Pons (tissue), 1 donor: Measurements from ENCODE around the gene INSRR.

Experiments used
- DNase-seq: peaks from one replicate; pipeline ENCODE4 v3.0.0-alpha.2; 2016; ENCODE audit warnings: low spot score

Gene INSRR

DNA sequence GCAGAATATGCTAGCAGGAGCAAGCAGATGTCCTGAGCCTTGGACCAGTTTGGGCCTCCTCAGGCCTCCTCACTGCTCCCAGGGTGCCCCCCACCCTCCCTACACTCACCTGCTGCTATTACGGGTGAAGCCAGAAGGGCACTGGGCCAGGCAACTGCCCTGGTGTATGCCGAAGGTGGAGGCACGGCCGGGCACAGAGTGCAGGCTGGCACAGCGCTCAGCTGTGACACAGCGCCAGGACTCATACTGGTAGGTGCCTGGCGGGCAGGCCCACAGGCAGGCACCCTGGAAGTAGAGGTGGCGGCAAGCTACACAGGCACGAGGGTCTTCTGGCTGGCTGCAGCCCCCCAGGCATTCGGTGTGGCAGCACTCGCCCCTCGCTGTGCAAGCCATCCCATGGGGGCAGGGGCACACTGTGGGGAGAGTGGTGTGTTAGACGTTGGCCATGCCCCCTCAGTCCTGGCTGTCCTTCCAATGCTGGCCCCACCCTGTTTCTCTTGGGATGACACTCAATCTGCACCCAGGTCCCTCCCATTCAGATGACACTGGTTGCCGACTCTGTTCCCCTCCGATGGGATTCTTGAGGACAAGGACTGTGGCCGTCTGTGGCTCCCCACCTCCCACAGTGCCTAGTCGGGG, 7.0 kb downstream of the INSRR start:
- DNase-seq: no peak

DNA sequence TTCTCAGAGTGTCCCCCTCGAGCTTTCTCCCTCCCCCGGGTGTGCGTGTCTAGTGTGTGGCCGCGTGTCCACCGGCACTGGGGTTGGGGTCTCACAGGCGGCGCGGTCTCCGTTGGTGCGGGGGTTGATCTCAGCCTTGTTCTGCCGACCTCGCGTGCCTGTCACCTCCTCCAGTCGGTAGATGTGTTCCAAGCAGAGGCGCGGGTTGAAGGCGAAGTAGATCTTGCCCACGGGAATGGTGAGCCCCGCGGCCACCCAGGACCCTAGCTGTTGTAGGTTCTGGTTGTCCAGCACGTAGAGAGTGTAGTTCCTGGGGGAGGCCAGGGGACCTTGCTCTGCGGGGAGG, 9.8 kb downstream of the INSRR start:
- no peak for DNase-seq

DNA sequence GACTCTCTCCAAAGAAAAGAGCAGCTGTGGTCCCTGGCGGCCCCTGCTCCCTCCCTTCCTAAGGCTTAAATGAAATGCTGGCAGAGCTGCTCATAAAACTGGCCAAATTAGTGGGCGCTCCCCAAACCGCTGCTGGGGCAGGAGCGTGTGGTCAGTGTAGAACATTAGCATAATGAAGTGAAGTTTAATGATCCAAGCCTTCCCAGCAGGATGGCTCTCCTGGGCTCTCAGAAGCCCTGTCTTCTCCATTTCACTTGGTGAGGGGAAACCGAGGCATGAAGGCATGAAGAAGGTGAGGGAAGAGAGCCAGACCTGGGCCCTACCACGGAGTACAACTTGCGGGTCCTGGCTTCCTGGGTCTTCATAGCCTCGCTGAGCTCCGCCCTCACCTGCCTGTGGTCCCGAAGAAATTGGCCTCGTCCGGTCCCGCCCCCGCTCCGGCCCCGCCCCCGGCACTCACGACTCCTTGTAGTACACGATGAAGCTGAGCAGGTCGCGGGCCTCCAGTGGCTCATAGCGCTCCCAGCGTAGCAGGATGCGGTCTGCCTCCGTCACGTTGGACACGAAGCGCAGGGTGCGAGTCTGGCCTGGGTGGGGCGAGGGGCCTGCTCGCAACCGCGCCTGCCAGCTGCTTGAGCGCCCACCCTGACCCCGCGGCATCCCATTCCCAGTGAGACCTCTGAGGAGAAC, 10.3 kb downstream of the INSRR start:
- DNase-seq: no peak

DNA sequence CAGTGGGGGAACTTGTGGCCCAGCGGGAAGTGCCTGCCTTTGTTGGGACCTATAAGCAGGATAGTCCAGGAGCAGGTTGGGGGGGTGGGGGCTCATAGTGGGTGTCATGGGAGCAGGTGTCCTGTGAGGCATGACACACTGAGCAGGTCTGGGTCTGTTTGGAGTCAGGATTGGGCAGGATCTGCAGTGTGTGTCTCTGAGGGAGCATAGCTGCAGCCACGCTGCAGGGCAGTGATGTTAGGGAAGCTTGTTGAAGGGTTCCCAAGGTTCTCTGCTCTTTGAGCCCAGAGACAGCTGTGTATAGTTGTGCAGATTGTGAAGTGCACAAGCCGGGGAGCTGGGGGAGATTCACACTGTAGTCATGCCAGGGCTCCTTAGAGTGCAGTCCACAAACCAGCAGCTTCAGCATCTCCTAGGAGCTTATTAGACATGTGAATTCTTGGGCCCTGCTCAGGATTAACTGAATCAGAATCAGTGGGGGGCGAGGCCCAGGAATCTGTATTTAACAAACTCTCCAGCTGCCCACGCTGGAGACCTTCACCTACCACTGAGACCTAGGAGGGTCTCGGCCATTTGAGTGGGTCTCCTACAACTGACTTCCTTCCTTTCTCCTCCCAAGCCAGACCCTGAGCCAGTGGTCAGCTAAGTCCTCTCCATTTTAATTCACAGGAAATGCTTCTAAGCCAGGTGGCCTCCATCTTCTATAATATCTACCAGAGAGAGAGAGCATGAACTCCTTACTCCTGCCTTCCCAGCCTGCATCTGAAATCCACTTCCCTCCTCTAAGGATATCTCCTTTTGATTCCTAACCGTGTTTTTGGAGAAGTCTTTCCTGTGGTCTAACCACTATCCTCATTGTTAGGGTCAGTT, 11.1 kb downstream of the INSRR start:
- no peak for DNase-seq

DNA sequence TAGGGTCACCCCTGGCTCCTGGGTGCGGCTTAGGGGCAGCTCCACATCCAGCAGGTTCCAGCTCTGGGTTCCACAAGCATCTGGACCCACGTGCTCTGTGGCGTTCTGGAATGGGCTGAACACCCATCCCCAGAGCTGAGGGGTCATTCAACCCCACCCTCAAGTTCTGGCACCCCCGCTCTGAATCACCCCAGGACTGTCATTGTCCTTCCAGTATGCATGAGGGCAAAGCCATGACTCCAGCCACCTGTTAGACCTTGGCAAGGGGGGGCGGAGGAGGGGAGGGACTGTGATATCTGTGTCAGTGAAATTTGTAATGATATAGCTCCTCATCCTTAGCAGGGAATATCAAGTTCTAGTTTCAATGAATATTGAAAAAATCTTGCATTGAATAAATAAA, 12.3 kb downstream of the INSRR start:
- DNase-seq: no peak

DNA sequence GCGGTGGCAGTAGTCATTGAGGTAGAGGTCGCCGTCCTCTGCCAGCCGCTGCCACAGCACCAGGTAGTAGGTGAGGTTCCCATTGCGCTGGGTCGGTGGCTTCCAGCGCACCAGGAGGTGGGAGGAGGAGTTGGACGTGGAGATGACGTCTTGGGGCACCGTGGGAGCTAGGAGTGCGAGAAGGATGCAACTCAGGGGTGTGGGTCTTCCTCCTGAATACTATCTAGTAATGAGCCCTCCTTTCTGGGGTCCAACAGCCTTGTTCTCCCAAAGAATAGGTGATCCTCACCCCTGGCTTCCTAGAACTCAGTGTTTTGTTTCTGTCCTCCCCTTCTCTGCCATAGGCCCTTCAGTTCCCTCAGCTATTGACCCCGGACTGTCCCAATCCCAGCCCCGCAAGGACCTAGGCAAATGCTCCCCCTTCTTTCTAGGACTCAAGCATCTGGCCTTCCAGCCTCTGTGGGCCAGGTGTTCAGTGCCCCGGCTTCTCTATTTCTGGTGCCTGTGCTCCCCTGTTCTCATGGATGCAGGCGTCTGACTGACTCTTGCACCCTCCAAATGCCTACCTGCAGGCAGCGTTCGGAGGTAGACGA, 12.9 kb downstream of the INSRR start:
- DNase-seq: no peak

DNA sequence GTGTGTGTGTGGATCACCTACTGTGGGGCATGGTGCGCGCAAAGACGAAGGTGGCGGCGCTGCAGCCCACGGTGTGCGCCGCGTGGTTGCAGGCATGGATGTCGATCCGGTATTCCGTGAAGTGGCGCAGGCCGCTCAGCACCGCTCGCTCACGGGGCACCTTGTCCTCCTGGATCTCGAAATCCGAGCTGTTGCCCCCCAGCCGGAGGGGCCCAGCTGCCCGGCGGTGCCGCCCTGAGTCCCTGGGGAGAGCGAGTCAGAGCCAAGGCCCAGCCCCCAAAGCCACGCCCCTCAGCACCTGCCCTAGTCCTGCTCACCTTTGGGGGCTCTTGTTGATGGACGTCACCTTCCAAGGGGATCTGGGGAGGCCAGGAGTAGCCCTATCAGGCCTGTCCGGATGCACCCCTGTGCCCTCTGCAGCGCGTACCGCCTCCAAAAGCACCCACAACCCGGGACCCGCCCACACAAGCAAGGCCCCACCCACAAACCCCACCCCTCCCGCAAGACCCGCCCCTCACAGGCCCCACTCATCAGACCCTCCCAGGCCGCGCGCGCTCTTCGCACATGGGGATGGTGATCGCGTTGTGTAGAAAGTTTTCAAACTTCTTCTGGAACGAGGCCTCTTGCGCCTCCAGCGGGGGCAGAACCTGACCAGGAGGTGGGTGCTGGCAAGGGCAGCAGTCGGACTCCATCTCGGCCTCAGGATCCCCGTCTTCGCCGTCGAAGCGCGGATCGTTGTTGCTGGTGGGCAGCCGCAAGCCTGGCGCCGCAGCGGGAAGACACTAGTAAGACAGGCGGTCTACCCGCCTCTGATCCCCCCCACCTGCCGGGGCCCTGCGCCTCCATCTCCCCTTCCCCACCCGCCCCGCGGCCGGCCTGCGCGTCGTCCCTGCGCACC, 13.6 kb downstream of the INSRR start:
- no peak for DNase-seq

DNA sequence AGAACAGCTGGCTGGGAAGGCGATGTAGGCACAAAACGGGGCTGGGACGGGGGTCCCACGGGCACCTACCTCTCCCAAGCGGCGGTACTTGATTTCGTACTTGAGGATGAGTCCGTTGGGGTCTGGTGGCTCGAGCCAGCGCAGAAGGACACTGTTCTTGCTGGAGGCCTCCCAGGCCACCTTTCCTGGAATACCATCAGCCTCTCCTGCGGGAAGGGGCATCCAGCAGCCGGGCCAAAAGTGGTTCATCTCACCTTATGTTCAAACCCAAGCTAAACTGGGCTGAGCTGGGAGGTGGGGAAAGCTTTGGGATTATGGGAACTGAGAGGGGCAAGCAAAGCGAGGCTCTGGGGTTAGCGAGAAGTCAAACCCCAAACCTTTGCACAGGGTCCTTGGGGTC, 14.3 kb downstream of the INSRR start:
- DNase-seq: no peak

DNA sequence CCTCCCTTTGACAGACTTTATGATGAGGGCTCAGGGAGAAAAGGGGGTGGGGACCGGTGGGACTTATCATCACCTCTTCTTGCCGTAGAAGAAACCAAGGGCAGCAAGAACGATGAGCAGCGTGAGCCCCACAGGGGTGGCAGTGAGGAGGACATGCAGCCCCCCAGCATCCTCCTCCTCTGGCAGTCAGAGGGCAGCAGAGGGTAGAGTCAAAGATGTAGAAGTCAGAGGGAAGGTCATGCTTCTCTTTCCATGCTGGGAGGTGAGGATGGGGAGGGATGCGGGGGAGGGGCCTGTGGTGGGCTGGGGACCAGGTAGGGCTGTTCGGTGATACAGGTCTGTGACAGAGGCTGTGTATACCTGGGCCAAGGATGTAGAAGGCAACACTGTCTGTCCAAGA, 14.8 kb downstream of the INSRR start:
- DNase-seq: no peak

DNA sequence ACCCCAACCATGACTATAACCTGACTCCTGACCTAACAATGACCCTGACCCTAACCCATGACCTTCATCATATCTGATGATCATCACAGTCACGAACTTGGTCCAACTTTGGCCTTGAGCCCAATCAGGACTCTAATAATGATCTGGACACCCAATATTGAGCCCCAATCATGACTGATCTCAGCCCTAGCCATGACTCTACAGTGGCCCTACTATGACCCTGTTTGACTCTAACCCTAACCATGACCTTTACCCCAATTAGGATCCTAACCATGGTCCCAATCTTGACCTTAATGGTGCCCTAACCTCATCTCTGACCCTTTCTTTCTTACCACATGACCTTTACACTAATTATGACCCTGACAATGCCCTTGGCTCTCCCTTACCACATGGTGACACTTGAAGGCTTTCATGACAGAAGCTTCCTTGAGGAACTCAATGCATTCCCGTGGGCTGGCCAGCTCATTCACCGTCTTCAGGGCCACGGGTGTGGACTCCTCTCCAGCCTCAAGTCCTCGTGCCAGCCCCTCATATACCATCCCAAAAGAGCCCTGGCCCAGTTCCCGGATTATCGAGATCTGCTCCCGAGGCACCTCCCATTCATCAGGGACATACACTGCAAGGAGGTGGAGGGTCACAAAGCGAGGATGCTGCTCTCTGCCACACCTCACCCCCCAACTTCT, 16.2 kb downstream of the INSRR start:
- no peak for DNase-seq

DNA sequence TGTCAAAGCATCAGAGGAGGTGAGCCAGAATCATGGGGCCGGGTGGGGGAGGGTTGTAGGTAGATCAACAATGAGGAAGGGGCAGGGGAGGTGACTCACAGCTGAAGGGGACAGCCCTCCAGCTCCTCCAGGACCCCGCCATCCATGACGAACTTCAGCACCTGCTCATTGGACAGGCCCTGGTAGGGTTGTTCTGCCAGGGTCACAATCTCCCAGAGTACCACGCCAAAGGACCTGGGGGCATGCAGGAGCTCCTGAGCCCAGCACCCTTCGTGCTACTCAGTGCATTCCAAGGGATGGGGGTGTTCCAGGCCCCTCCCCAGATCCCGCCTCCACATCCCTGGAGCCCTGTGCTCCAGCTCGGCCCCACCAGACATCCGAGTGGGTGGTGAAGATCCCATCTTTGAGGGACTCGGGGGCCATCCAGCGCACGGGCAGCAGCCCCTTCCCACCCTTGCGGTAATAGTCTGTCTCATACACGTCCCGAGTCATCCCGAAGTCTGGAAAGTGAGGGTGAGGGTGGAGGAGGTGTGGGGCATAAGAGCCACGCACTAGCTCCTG, 17.5 kb downstream of the INSRR start:
- DNase-seq: no peak

DNA sequence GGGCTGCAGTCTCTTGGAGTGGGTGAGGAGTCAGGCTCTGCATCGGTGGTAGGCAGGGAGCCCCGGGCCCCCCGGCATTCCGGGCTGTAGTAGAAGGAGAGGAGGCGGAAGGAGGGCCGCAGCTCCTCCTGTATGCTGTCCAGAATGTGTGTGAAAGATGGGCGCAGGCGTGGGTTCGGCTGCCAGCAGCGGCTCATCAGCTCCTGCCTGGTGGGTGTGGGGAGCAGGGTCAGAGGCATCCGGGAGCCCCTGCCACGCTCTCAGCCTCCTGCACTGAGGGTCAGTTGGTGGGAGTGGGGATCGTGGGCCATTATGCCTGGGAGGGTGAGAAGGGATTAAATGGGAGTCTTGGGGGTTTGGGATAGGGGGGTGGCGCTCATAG, 18.0 kb downstream of the INSRR start:
- no peak for DNase-seq

DNA sequence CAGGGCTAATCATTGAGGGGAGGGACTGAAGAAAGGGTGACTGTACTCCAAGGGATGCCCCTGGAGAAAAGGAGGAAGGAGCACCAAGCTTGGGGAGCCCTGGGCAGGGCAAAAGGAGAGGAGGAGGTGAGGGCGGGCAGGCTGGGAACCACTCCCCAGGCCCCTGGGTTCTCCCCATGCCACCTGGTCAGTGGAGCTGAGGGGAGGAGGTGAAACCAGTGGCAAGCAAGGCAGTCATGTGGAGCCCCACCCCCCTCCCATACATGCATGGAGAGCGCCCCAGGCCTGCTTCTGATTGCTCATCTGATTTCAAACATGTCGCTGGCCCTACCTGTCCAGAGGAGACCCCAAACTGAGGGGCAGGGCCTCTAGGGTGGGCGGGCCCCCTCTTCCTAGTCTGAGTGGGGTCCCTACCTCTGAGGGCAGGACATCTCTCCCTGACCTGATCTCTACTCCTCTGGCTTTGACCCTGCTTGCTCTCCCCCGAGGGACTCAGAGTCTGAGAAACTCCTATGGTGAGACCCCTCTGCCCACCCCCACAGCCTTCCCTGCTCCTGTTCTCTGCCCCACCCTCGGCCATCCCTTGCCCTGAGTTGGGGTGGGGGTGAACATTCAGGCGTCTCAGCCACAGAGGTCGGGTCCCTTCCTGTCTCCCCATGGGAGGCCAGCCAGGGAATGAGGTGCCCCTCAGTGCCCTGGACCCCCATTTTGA, 18.6 kb downstream of the INSRR start:
- DNase-seq: no peak

DNA sequence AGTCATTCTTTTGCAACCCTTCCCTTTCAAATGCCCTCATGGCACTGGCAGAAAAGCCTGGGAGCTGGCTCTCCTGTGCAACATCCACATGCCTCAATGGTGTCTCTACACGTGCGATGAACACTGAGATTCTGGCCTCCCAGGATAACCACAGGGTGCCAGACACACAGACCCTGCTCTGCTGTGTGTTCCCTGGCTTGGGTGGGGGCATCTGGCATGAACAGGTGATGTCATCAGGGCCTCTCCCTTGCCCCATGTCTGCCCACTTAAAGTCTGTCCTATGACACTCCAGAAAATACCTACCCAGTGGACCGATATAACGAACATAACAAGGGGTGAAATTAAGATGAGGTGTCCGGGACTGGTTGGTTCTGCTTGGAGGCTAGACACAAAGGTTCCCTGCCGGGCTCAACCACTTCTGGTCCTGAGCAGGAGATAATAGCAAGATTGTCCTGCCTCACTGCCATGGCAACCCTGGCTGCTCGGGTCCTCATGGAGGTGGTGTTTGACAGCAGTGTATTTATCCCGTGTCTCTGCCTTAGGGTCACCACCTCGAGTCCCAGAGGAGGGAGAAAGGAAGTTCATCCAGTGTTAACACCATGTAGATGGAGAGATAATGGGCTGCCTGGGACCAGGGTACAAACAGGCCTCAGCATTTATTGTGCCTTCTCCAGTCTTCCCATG, 19.3 kb downstream of the INSRR start:
- DNase-seq: no peak

DNA sequence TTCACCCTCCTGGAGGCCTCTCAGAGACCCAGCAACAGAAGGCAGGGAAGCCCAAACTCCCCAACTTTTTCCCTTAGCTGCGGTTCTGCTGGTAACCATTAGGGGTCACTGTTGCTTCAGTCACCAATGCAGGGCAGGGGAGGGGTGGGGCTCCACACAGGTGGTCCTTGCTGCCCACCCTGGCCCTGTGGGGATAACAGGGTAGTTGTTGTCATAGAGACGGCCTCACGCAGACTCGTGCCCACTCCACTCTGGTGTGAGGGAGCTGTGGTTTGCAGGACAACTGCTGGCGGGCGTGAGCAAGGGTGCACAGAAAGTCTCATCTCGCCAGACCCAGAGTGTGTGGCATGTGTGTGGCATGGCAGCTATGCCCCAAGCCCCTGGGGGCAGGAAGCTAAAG, 19.9 kb downstream of the INSRR start:
- DNase-seq: no peak

DNA sequence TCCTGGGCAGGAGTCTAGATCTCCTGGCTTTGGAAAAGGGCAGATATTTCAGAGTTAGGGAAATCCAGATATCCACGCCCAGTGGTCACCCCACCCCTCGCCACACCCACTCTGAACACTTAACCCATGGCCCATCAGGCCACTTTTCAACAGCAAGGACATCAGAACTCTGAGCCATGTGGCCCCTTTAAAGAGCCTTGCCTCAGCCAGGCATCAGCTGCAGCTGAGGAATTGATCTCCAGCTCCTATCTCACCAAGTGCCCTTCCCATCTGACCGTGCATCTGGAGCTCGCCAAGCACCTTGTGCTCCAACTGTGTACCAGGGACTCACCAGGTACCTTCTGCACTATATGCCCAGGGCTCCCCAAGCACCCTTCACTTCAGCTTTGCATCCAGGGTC, 22.0 kb downstream of the INSRR start:
- DNase-seq: no peak

DNA sequence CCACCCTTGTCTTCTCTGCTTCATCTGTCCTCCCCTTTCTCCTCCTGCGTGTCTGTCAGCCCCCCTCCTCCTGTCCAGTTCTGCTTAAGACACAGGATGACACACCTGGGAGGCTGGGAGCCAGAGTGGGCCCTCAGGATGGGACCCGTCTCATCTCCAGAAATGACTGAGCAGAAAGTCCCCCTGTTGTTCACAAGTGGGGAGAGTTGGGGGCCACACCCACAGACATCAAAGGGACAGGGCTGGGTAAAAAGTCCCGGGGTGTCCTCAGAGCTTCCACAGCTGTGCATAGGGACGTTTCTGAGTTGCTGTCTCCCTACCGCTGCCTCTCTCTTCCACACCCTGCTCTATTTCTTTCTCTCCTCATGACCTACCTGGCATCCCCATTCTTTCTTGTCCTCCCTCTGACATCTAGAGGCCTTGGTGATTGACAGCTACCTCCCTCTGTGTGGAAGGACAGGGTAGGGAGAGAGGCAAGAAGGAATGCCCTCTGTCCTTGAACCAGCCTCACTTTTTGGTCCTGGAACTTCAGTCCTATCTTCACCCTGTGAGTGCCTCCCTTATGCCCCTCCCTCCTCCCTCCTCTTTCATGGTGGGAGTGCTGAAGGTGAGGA, 22.8 kb downstream of the INSRR start:
- no peak for DNase-seq

DNA sequence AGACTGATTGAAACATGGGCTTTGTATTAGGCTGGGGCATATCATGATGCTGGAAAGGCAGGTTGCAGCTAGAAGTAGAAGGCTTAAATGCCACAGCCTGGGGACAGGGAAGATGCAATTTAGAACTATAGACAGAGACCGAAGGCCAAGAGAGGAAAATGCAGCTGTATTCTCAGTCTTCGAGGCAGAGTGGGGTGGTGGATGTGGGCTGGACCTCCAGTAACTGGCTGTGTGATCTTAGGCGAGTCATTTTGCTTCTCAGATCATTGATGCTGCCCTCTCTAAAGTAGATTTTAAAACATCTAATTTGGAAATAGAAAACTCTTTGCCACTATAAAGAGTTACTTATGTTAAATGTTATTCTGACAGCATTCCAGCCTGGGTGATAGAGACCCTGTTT, 24.6 kb downstream of the INSRR start:
- DNase-seq: no peak

DNA sequence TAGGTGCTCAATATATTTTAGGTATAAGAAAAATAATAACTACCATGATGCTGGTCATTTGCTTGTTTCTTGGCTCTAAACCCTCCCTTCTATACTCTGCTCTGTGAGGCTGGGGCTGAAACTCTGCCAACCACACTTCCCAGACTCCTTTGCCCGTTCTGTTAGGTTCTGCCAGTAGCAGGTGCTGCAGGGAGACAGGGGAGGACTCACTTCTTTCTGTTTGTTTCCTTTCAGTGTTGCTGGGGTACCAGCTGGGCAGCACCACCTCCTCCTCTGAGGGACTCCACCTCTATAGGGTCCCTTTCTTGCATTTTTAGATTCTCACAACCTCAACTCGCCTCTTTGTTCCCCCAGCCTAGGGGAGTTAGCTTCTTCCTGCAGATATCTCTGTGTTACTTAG, 25.3 kb downstream of the INSRR start:
- DNase-seq: no peak
